ENCODE data around the gene BTBD9. TPM values are rescaled to one million over a fixed set of nuclear protein-coding genes. Genes with fewer than 3 reads are reported as not detected.

The BTBD9 gene
- total RNA-seq, 1 experiment from 2014 or later = 11.3 TPM

- no peak for DNase-seq (ENCODE audit: low read depth)
These were observed 84.1 kb downstream of the BTBD9 start for GRCh38 chr6:38555606-38556005.

- peak; percentile 78 for DNase-seq (ENCODE audit: low read depth)
These were observed 84.9 kb downstream of the BTBD9 start for GRCh38 chr6:38554700-38555413.

DNA sequence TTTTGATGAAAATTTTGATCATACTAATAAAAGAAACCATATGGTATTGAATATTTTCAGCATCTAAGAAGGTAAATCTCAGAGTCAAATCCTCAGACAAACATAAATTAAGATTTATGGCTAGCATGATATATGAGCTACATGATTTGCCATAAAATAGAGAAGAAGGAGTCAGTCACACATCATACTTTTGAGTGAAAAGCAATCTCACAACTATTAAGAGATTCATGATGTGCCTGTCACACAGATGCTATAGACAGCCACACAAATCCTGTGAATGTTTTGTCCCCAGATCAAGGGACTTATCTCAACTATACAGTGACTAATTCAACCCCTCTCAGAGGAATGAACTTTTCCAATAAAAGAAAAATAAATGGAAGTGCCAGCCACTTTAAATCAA, 85.7 kb downstream of the BTBD9 start:
- DNase-seq (ENCODE audit: low read depth) = no peak

GRCh38 chr6:38552121-38552520, 87.6 kb downstream of the BTBD9 start:
- no peak for DNase-seq (ENCODE audit: low read depth)

DNA sequence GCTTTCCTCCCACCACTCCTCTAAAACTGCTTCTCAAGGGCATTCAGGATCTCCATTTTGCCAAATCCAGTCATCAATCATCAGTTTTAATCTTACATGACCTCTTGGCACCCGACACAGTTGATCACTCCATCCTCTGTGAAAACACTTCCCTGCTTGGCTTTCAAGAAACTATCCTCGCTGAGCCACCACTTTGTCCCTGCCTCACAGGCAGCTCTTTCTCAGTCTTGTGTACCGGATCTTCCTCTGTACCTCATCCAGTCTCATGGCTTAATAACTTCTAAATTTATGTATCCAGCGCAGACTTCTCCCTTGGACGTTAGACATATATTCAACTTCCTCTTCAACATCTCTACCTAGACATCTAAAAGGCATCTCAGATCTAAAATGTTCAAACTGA, 89.9 kb downstream of the BTBD9 start:
- DNase-seq (ENCODE audit: low read depth) = no peak

GRCh38 chr6:38549180-38549579, 90.5 kb downstream of the BTBD9 start:
- no peak for DNase-seq (ENCODE audit: low read depth)

DNA sequence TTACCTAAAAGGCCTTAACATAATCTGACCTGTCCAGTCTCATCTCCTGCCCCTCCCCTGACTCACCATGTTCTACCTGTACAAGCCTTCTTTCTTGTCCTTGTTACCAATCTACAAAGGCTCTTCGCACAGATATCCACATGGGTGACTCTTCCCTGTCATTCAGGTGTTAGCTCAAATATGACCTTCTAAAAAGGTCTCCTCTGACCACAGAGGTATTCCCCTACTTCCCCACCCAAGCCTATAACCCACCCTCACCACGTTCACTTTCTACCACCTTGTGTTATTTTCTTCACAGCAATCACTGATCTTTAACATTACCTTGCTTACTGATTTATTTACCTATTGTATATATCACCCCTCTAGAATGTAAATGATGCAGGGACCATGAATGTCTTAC, 96.7 kb downstream of the BTBD9 start:
- DNase-seq (ENCODE audit: low read depth) = no peak

DNA sequence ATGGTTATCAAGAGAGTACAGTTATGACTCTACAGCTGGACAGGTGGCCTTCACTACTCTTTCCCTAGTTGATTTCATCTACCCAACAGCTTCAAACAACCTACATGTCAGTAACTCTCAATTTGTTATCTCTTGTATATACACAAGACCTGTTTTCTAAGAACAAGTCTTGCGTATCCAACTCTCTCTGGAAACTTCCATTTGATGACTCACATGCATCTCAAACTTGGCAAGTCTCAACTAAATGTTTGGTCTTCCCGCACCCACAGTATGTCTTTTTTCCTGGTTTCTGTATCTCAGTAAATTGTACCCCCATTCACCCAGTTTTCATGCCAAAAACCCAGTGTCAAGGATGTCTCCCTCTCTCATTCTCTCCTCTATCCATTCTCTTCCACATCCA, 97.7 kb downstream of the BTBD9 start:
- peak; percentile 19 for DNase-seq (ENCODE audit: low read depth)

DNA sequence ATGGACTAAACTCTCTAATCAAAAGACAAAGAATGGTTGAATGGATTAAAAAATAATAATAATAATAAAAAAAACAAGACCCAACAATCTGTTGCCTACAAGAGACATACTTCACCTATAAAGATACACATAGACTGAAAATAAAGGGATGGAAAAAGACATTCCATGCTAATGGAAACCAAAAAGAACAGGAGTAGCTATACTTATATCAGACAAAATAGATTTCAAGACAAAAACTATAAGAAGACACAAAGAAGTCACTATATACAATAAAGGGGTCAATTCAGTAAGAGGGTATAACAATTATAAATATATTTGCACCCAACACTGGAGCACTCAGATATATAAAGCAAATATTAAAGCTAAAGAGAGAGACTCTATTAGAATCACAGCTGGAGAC, 106.7 kb downstream of the BTBD9 start:
- DNase-seq (ENCODE audit: low read depth) = no peak

DNA sequence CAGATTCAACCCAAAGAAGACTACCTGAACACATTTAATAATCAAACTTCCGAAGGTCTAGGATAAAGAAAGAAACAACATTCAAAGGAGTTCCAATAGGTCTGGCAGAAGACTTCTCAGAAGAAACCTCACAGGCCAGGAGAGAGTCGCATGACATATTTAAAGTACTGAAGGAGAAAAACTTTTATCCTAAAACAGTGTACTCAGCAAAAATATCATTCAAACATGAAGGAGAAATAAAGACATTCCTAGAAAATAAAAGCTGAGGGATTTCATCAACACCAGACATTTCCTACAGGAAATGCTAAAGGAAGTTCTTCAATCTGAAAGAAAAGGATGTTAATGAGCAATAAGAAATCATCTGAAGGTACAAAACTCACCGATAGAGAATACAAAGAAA, 108.6 kb downstream of the BTBD9 start:
- no peak for DNase-seq (ENCODE audit: low read depth)

- peak; percentile 97 for DNase-seq (ENCODE audit: low read depth)
These were observed 111.3 kb downstream of the BTBD9 start for GRCh38 chr6:38528196-38528965.

- peak; percentile 51 for DNase-seq (ENCODE audit: low read depth)
These were observed 112.4 kb downstream of the BTBD9 start for GRCh38 chr6:38527371-38527770.

DNA sequence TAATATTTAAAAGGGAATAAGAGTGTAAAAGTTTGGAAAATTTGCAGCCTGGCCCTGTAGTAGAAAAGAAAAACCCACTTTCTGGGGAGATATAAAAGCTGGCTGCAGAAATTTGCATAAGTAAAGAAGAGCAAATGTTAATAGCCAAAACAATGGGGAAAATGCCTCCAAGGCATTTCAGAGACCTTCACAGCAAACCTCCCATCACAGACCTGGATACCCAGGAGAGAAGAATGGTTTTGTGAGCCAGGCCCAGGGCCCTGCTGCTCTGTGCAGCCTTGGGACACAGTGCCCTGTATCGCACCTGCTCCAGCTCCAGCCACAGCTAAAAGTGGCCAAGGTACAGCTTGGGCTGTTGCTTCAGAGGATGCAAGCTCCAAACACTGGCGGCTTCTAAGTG, 113.8 kb downstream of the BTBD9 start:
- DNase-seq (ENCODE audit: low read depth) = no peak

- DNase-seq (ENCODE audit: low read depth) = peak; percentile 61
These were observed 115.1 kb downstream of the BTBD9 start for GRCh38 chr6:38524436-38525145.

DNA sequence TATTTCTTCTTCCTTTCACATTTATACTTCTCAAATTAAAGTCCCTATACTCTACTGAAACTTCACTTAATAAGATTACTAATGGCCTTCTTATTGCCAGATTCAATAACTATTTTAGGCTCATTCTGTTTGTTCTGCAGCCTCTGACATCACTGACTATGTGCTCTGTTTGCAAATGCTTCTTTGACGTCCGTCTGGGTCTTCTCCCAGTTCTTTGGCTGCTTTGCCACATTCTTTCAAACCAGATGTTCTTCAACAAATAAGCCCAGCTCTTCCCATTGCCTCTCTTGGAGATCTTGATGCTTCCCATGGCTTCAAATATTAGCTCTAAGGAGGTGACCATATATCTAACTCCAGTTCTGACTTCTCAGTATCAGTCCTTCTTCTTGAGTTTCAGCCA, 117.4 kb downstream of the BTBD9 start:
- DNase-seq (ENCODE audit: low read depth) = no peak

- DNase-seq (ENCODE audit: low read depth) = no peak
These were observed 121.0 kb downstream of the BTBD9 start for GRCh38 chr6:38518511-38519304.

GRCh38 chr6:38517005-38517404, 122.7 kb downstream of the BTBD9 start:
- peak; percentile 63 for DNase-seq (ENCODE audit: low read depth)

DNA sequence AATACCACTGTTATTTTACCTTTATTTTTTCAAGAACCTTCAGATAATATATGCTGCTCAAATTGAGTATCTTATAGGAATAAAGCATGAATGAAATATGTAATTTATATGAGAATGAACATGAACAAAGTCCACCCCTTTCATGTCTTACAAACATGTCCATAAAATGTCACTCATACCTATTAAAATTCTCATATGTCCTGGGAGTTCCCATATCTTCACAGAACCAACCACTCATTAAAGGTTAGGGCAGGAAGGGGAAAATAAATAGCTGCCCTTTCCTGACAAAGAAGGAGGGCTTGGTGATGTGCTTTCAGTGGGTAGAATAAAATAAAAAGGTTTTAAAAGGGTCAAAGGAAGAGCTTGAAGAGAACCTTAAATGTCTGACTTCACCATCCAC, 125.3 kb downstream of the BTBD9 start:
- DNase-seq (ENCODE audit: low read depth) = no peak

GRCh38 chr6:38512211-38512610, 127.5 kb downstream of the BTBD9 start:
- no peak for DNase-seq (ENCODE audit: low read depth)

DNA sequence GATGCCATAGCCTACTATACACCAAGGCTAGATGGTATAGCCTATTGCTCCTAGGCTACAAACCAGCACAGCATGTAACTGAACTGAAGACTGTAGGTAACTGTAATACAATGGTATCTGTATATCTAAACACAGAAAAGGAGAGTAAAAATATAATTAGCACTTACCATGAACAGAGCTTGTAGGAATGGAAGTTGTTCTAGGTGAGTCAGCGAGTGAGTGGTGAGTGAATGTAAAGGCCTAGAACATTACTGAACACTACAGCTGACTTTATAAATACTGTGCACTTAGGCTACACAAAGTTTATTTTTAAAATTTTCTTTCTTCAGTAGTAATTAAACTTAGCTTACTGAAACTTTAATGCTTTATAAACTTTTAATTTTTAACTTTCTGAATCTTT, 129.5 kb downstream of the BTBD9 start:
- peak; percentile 58 for DNase-seq (ENCODE audit: low read depth)

DNA sequence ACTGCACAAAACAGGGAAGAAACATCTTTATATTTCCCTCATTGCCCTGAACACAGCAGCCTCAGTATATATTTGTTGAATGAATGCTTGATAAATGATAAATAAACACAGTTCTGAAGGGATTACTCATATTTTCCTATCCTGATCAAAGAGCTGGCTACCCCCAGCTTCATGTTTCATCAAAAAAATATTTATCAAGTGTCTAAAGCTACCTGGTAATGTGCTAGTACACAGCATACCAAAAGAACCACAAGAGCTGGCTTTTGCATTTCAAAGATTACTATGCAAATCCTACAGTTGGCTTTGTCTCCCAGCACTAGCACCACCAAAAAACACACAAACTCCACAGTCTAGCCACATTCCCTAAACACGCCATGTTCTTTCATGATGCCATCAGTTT, 130.0 kb downstream of the BTBD9 start:
- DNase-seq (ENCODE audit: low read depth) = peak; percentile 95

DNA sequence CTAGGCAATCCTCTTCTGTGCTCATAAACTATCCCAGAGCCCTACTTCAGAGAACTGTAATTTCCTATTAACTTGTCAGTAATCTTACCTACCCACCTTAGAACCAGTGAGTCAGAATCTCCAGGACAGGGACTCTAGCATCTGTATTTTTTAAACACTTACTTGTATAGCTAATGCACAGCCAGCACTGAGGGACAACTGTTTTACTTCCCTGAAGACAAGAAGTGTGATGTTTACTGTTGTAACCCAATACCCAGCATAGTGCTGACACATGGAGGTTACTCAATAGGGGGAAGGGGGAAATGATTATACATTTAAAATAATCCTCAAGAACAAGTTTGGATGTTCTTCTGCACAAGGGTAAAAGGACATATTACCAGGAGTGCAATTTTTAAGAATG, 130.8 kb downstream of the BTBD9 start:
- DNase-seq (ENCODE audit: low read depth) = peak; percentile 67

Measured in M059J (cell line).